GM12878 (cell line): Measurements from ENCODE around the gene RPL29. TPM values are rescaled to one million over a fixed set of nuclear protein-coding genes. Genes with fewer than 3 reads are reported as not detected.

ENCODE experiments used
- ATAC-seq: fragments of 200-7000 bp; cut with Tn5 transposase; 3 replicates; pipeline ENCODE4 v1.9.1; 2020; ENCODE audit warnings: mild to moderate bottlenecking, moderate library complexity
- BruUV-seq: library from RNA; stranded (reverse); fragments of 400-500 nt; replicated peaks from 2 replicates; lab custom pipeline; 2021; lab: Mats Ljungman, UMichigan
- CTCF ChIA-PET: fragments of 300-600 bp; sonication (Branson Sonifier 250); formaldehyde crosslinking; extraction: SDS; loops from one replicate; lab custom pipeline; 2021; ENCODE audit warnings: inconsistent platforms; lab: Yijun Ruan, JAX
- POLR2A ChIA-PET: fragments of 350-600 bp; formaldehyde crosslinking; extraction: SDS; loops from one replicate; lab custom pipeline; 2021; ENCODE audit warnings: inconsistent platforms; lab: Charles Lee
- RAD21 ChIA-PET: fragments of 300-600 bp; sonication (Branson Sonifier 250); formaldehyde crosslinking; loops from one replicate; lab custom pipeline; 2023; ENCODE audit warnings: antibody characterized with exemption; ENCODE audit not compliant: unreplicated experiment; lab: Charles Lee
- SMC1A ChIA-PET: fragments of 300-600 bp; sonication (Branson Sonifier 250); formaldehyde crosslinking; loops from one replicate; lab custom pipeline; 2023; ENCODE audit not compliant: unreplicated experiment, uncharacterized antibody; lab: Charles Lee
- DNase-seq: peaks from one replicate; pipeline ENCODE4 v3.0.0-alpha.2; 2011; ENCODE audit warnings: low read depth, low spot score
- FAIRE-seq: peaks from 3 replicates; lab custom pipeline; 2011; peaks lifted over from hg19 to GRCh38; lab: Jason Lieb, UNC
- H2AFZ ChIP-seq: 2 replicates; pipeline ENCODE4 v1.6.0; 2011; ENCODE audit warnings: low read depth, low read length, control low read depth; ENCODE audit not compliant: control insufficient read depth
- H3K27ac ChIP-seq: 2 replicates; pipeline ENCODE4 v1.5.1; 2011; ENCODE audit warnings: control low read depth; ENCODE audit not compliant: control insufficient read depth, insufficient read depth
- H3K27me3 ChIP-seq, 2 experiments: replicated peaks in 1 of 2; 2 replicates each; pipeline versions ENCODE4 v1.6.0 to v1.6.1; 2011; ENCODE audit warnings: low read length in 1 of 2; ENCODE audit not compliant: control insufficient read depth in 2 of 2, insufficient read depth in 2 of 2
- H3K36me3 ChIP-seq, 2 experiments: 2 replicates each; pipeline ENCODE4 v1.5.1; 2011; ENCODE audit warnings: low read length in 1 of 2; ENCODE audit not compliant: control insufficient read depth in 2 of 2, insufficient read depth in 2 of 2
- H3K4me1 ChIP-seq: 2 replicates; pipeline ENCODE4 v1.6.1; 2011; ENCODE audit warnings: mild to moderate bottlenecking, low read length, moderate library complexity, mixed read lengths; ENCODE audit not compliant: control insufficient read depth, insufficient read depth
- H3K4me2 ChIP-seq: 2 replicates; pipeline ENCODE4 v1.6.0; 2011; ENCODE audit warnings: control low read depth; ENCODE audit not compliant: control insufficient read depth, insufficient read depth
- H3K4me3 ChIP-seq: fragments of 200-600 bp; sonication (generic); 2 replicates; pipeline ENCODE4 v1.5.1; 2016
- H3K79me2 ChIP-seq: 2 replicates; pipeline ENCODE4 v1.6.0; 2011; ENCODE audit warnings: low read length; ENCODE audit not compliant: control insufficient read depth, insufficient read depth
- H3K9ac ChIP-seq: 2 replicates; pipeline ENCODE4 v1.8.0; 2011; ENCODE audit warnings: low read length, control low read depth, mixed read lengths; ENCODE audit not compliant: control insufficient read depth, insufficient read depth
- H3K9me3 ChIP-seq: replicated peaks from 3 replicates; pipeline ENCODE4 v1.5.1; 2011; ENCODE audit warnings: mild to moderate bottlenecking, low read length; ENCODE audit not compliant: control insufficient read depth, insufficient read depth
- H4K20me1 ChIP-seq: 2 replicates; pipeline ENCODE4 v1.6.0; 2011; ENCODE audit not compliant: control insufficient read depth, insufficient read depth
- CBFB ChIP-seq: IDR thresholded peaks from 2 replicates; pipeline ENCODE4 v1.6.1; 2016; ENCODE audit warnings: antibody characterized with exemption, low read depth
- CREM ChIP-seq: IDR thresholded peaks from 2 replicates; pipeline ENCODE4 v1.6.1; 2014; ENCODE audit warnings: antibody characterized with exemption, low read depth
- LARP7 ChIP-seq: fragments of 450-650 bp; IDR thresholded peaks from 2 replicates; pipeline ENCODE4 v1.6.1; 2017; ENCODE audit warnings: mild to moderate bottlenecking
- MTA2 ChIP-seq: fragments of 450-650 bp; IDR thresholded peaks from 2 replicates; pipeline ENCODE4 v1.6.1; 2016; ENCODE audit warnings: low read depth, mild to moderate bottlenecking, moderate library complexity
- ZNF274 ChIP-seq: IDR thresholded peaks from one replicate; pipeline ENCODE4 v1.8.0; 2011; ENCODE audit not compliant: insufficient read length, insufficient read depth
- WGBS: methylation state at CpG from one replicate; pipeline ENCODE4 v1.1.6; 2016; ENCODE audit warnings: low lambda C conversion rate; ENCODE audit not compliant: insufficient replicate concordance, insufficient coverage; ENCODE audit errors: missing lambda C conversion rate; 5-methylcytosine and 5-hydroxymethylcytosine counted together
- in situ Hi-C: fragments of 300-500 bp; cut with MboI; formaldehyde crosslinking; loops from 9 replicates; pipeline ENCODE4 v1.14.3; 2018; ENCODE audit warnings: mixed read lengths
- intact Hi-C: fragments of 100-400 bp; cut with micrococcal nuclease; formaldehyde crosslinking; loops from one replicate; pipeline ENCODE4 v1.14.2; 2022; ENCODE audit not compliant: unreplicated experiment
- polyA plus RNA-seq, 11 experiments: library from polyadenylated mRNA; depleted of rRNA in 4 of 11; unstranded in 6 of 11; stranded (reverse) in 5 of 11; fragments of >200 nt; fragmentation: Nextera tagmentation in 4 of 11; fragmentation: Illumina TruSeq in 1 of 11; extraction: Ambion mirVana in 4 of 11; extraction: Trizol in 1 of 11; gene quantifications; 1 replicate in 1 of 11; 2 replicates in 10 of 11; pipeline versions ENCODE4 v1.2.1 to v1.2.3, GENCODE V29; 2011 to 2016; ENCODE audit warnings: inconsistent platforms in 2 of 11, missing spikeins in 2 of 11, low read depth in 1 of 11
- total RNA-seq, 4 experiments: library from RNA; depleted of rRNA in 3 of 4; stranded (reverse); fragments of >200 nt in 3 of 4; fragmentation: Illumina TruSeq in 1 of 4; extraction: Trizol in 1 of 4; gene quantifications; 2 replicates each; pipeline versions ENCODE4 v1.2.1 to v1.2.3, GENCODE V29; 2013 to 2021
- TF ChIP-seq, protein P1 (sequence below): fragments of 450-650 bp; IDR thresholded peaks from 2 replicates; pipeline ENCODE4 v1.6.1; 2016; ENCODE audit warnings: mild to moderate bottlenecking, moderate library complexity, borderline replicate concordance
- TF ChIP-seq, protein P2 (sequence below): fragments of 450-650 bp; IDR thresholded peaks from 2 replicates; pipeline ENCODE4 v1.6.1; 2017; ENCODE audit warnings: mild to moderate bottlenecking, moderate library complexity

Gene RPL29
- total and polyA plus RNA-seq, 10 of the 15 experiments (the other 5 are each of a cell fraction or from before 2014, with no cell fraction given): 1,053 to 2,477 (median 1,657) TPM

DNA sequence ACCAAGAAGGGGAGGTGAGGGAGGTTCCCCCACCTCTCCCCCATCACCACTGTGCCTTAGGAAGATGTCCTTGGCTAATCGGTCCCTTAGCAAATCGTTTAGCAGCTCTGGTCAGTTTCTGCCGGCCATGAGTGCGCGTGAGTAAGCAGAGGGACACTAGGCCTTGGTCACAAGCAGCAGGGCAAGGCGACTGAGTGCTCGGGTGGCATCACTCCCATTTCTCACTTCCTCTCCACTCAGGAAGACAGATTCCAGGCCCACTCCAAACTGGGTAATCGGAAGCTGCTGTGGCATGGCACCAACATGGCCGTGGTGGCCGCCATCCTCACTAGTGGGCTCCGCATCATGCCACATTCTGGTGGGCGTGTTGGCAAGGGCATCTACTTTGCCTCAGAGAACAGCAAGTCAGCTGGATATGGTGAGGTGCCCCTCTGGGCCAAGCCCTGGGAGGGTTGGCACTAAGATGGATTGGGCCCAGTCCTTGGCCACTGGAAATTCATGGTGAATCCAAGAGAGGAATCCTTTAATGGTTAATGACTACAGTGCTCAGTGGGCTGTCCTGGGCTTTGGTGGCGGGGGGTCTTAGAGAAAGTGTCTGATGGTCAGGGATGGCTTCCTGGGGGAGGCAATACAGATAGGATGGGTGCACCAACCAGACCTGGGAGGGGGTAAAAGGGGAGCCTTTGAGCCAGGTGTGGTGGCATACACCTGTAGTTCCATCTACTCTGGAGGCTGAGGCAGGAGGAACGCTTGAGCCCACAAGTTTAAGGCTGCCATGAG, 49.6 kb downstream of the RPL29 start (continued):
- TF ChIP-seq, protein P1, sequence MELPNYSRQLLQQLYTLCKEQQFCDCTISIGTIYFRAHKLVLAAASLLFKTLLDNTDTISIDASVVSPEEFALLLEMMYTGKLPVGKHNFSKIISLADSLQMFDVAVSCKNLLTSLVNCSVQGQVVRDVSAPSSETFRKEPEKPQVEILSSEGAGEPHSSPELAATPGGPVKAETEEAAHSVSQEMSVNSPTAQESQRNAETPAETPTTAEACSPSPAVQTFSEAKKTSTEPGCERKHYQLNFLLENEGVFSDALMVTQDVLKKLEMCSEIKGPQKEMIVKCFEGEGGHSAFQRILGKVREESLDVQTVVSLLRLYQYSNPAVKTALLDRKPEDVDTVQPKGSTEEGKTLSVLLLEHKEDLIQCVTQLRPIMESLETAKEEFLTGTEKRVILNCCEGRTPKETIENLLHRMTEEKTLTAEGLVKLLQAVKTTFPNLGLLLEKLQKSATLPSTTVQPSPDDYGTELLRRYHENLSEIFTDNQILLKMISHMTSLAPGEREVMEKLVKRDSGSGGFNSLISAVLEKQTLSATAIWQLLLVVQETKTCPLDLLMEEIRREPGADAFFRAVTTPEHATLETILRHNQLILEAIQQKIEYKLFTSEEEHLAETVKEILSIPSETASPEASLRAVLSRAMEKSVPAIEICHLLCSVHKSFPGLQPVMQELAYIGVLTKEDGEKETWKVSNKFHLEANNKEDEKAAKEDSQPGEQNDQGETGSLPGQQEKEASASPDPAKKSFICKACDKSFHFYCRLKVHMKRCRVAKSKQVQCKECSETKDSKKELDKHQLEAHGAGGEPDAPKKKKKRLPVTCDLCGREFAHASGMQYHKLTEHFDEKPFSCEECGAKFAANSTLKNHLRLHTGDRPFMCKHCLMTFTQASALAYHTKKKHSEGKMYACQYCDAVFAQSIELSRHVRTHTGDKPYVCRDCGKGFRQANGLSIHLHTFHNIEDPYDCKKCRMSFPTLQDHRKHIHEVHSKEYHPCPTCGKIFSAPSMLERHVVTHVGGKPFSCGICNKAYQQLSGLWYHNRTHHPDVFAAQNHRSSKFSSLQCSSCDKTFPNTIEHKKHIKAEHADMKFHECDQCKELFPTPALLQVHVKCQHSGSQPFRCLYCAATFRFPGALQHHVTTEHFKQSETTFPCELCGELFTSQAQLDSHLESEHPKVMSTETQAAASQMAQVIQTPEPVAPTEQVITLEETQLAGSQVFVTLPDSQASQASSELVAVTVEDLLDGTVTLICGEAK: no peak
- TF ChIP-seq, all 136 proteins: peak for 0

DNA sequence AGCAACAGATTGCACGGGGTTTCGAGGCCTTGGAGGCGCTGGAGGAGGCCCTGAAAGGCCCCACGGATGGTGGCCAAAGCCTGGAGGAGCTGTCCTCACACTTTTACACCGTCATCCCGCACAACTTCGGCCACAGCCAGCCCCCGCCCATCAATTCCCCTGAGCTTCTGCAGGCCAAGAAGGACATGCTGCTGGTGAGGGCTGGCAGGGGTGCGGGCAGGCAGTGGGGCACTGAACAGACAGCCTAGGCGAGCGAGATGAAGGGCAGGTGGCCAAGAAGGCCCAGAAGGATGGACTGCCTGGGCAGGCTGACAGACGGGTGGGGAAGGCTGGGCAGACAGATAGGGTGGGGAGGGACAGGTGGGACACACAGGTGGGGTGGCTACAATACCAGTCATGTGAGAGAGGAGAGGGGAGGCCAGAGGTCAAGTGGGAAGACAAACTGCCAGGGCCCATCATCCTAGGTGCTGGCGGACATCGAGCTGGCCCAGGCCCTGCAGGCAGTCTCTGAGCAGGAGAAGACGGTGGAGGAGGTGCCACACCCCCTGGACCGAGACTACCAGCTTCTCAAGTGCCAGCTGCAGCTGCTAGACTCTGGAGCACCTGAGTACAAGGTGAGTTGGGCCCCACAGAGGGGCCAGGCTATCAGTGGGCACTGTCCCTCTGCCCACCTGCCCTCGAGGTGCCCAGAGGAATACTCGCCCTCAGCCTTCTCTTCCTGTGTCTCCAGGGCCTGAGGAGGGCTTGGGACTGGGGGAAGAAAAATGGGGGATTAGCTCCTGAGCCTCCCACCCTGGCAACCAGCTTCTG, 50.5 kb downstream of the RPL29 start:
- Histone ChIP-seq H3K9ac (no peak overlapping the region), H3K4me1 (peaks cover 11% of the 10 kb centered on the region), H3K36me3 (peaks cover 0 to 2% of the 10 kb centered on the region in 2 experiments; a peak in 1 of 4 replicates), H2AFZ (no peak overlapping the region), H3K27ac (no peak overlapping the region), H4K20me1 (no peaks in the 10 kb centered on the region), H3K4me2 (no peak overlapping the region), H3K27me3 (no peaks in the 10 kb centered on the region), H3K4me3 (no peak overlapping the region), H3K79me2 (peaks cover 20% of the 10 kb centered on the region), H3K9me3 (no peaks in the 10 kb centered on the region)
- no peak for ATAC-seq
- intact Hi-C loops (no loop called here), in situ Hi-C loops (no loop called here)
- SMC1A ChIA-PET: no interaction called here
- TF ChIP-seq MTA2 (no peak), LARP7 (no peak), ZNF274 (no peak), CBFB (no peak), CREM (no peak)
- TF ChIP-seq, protein P2, sequence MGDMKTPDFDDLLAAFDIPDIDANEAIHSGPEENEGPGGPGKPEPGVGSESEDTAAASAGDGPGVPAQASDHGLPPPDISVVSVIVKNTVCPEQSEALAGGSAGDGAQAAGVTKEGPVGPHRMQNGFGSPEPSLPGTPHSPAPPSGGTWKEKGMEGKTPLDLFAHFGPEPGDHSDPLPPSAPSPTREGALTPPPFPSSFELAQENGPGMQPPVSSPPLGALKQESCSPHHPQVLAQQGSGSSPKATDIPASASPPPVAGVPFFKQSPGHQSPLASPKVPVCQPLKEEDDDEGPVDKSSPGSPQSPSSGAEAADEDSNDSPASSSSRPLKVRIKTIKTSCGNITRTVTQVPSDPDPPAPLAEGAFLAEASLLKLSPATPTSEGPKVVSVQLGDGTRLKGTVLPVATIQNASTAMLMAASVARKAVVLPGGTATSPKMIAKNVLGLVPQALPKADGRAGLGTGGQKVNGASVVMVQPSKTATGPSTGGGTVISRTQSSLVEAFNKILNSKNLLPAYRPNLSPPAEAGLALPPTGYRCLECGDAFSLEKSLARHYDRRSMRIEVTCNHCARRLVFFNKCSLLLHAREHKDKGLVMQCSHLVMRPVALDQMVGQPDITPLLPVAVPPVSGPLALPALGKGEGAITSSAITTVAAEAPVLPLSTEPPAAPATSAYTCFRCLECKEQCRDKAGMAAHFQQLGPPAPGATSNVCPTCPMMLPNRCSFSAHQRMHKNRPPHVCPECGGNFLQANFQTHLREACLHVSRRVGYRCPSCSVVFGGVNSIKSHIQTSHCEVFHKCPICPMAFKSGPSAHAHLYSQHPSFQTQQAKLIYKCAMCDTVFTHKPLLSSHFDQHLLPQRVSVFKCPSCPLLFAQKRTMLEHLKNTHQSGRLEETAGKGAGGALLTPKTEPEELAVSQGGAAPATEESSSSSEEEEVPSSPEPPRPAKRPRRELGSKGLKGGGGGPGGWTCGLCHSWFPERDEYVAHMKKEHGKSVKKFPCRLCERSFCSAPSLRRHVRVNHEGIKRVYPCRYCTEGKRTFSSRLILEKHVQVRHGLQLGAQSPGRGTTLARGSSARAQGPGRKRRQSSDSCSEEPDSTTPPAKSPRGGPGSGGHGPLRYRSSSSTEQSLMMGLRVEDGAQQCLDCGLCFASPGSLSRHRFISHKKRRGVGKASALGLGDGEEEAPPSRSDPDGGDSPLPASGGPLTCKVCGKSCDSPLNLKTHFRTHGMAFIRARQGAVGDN: no peak
- no peak for FAIRE-seq
- CTCF ChIA-PET: interaction anchor here (4.8 kb wide), 1 partner anchor 29 kb away, joined by 79 read pairs; the partner anchor contains the start of genes ABHD14A and ABHD14B
- BruUV-seq: no TSS peak
- RAD21 ChIA-PET: no interaction called here
- POLR2A ChIA-PET: interaction anchor here (0.7 kb wide), 1 partner anchor 512 kb away, joined by 4 read pairs; no protein-coding TSS in a partner anchor
- no peak for DNase-seq
- WGBS: 97% methylated on average over 17 of the region's 18 CpGs
